Endothelial cell of umbilical vein (primary cell): ENCODE data around the gene CDC42BPG.

Experiments
- CTCF ChIP-seq, 2 donors: IDR thresholded peaks; 1 replicate in 1 of 2; 2 replicates in 1 of 2; pipeline ENCODE4 v1.5.1; 2011; ENCODE audit warnings: low read length in 2 of 2, mild to moderate bottlenecking in 2 of 2, moderate library complexity in 2 of 2, control low read depth in 1 of 2, inconsistent platforms in 1 of 2, low read depth in 1 of 2; ENCODE audit not compliant: insufficient read depth in 1 of 2; ENCODE audit errors: extremely low read depth in 1 of 2
- EZH2 ChIP-seq: IDR thresholded peaks from 2 replicates; pipeline ENCODE4 v1.6.1; 2012; ENCODE audit warnings: borderline replicate concordance, low read depth, mild to moderate bottlenecking, moderate library complexity, low read length, inconsistent platforms; ENCODE audit not compliant: severe bottlenecking
- POLR2A ChIP-seq: IDR thresholded peaks from 2 replicates; pipeline ENCODE4 v1.6.1; 2012; ENCODE audit warnings: low read depth, mild to moderate bottlenecking, control low read depth, low read length
- POLR2AphosphoS5 ChIP-seq: IDR thresholded peaks from 2 replicates; pipeline ENCODE4 v1.6.1; 2012; ENCODE audit warnings: low read depth, mild to moderate bottlenecking, control low read depth, low read length, moderate library complexity; ENCODE audit not compliant: insufficient read depth

- TF ChIP-seq CTCF (IDR thresholded peaks at IDR 0.05; ENCODE audit: extremely low read depth in 1 of 2, insufficient read depth in 1 of 2, low read depth in 1 of 2, low read length in 2 of 2) (no peak), POLR2AphosphoS5 (no peak), POLR2A (no peak), EZH2 (no peak)
Observed at GRCh38 chr11:64884019-64884418, 39.6 kb upstream of the CDC42BPG start.
